GM20431 (cell line): ENCODE measurements around the gene SCO2.

Experiments used
- in situ Hi-C: fragments of 300-500 bp; cut with MseI, MboI; formaldehyde crosslinking; loops from one replicate; pipeline ENCODE4 v1.15.0; 2020; ENCODE audit warnings: low sequenced_read_pairs; ENCODE audit not compliant: unreplicated experiment

Gene SCO2

GRCh38 chr22:50525104-50525857 lies at the start of gene SCO2:
Gene SCO2 (minus strand): TSS chr22:50525598. CDS start chr22:50524411, 1,187 bp downstream.
- in situ Hi-C loops = no loop called here

- in situ Hi-C loops = no loop called here
These were observed 49.0 kb upstream of the SCO2 start for GRCh38 chr22:50574383-50574755.

- in situ Hi-C loops = no loop called here
These were observed 48.3 kb upstream of the SCO2 start for GRCh38 chr22:50573491-50574382.

- in situ Hi-C loops = no loop called here
These were observed 47.6 kb upstream of the SCO2 start for GRCh38 chr22:50572965-50573364.

GRCh38 chr22:50571264-50572175 lies 46.1 kb upstream of the SCO2 start:
- in situ Hi-C loops = no loop called here

- in situ Hi-C loops = no loop called here
These were observed 45.5 kb upstream of the SCO2 start for GRCh38 chr22:50570861-50571260.

- in situ Hi-C loops = no loop called here
These were observed 44.6 kb upstream of the SCO2 start for GRCh38 chr22:50569896-50570535.

- in situ Hi-C loops = no loop called here
These were observed 43.7 kb upstream of the SCO2 start for GRCh38 chr22:50569041-50569459.

- in situ Hi-C loops = no loop called here
These were observed 43.2 kb upstream of the SCO2 start for GRCh38 chr22:50568626-50569025.

- in situ Hi-C loops = no loop called here
These were observed 42.4 kb upstream of the SCO2 start for GRCh38 chr22:50567721-50568252.

GRCh38 chr22:50564289-50564688 lies 38.9 kb upstream of the SCO2 start:
- in situ Hi-C loops = no loop called here

- in situ Hi-C loops = no loop called here
These were observed 38.2 kb upstream of the SCO2 start for GRCh38 chr22:50563413-50564160.

GRCh38 chr22:50562523-50563412 lies 37.4 kb upstream of the SCO2 start, which contains the start of gene SYCE3:
Gene SYCE3 (minus strand): TSS chr22:50562919. CDS start chr22:50556405, 6,514 bp downstream.
- in situ Hi-C loops = no loop called here

GRCh38 chr22:50561401-50562358 lies 36.3 kb upstream of the SCO2 start:
- in situ Hi-C loops = no loop called here

GRCh38 chr22:50560034-50560433 lies 34.6 kb upstream of the SCO2 start:
- in situ Hi-C loops = no loop called here

- in situ Hi-C loops = no loop called here
These were observed 31.3 kb upstream of the SCO2 start for GRCh38 chr22:50556703-50557102.

- in situ Hi-C loops = no loop called here
These were observed 27.9 kb upstream of the SCO2 start for GRCh38 chr22:50553310-50553709.
